HG02981 (cell line): Measurements from ENCODE around the gene TP53.

ENCODE experiments used
- ATAC-seq: cut with Tn5 transposase; IDR thresholded peaks from one replicate; pipeline ENCODE4 v1.9.1; 2021; ENCODE audit warnings: mild to moderate bottlenecking, moderate library complexity; ENCODE audit not compliant: unreplicated experiment

TP53 gene

GRCh38 chr17:7707446-7707845, 20.2 kb upstream of the TP53 start:
- ATAC-seq = no peak

GRCh38 chr17:7706631-7707354, 19.5 kb upstream of the TP53 start:
- ATAC-seq = no peak

GRCh38 chr17:7705269-7706255, 18.3 kb upstream of the TP53 start:
- ATAC-seq = no peak

GRCh38 chr17:7704601-7705268, 17.4 kb upstream of the TP53 start, which contains the start of gene EFNB3:
Gene EFNB3, plus strand, starts transcription at chr17:7705202. Its CDS starts 397 bp downstream, at chr17:7705599.
- ATAC-seq = no peak

GRCh38 chr17:7703584-7704479, 16.5 kb upstream of the TP53 start:
- ATAC-seq = no peak

GRCh38 chr17:7702776-7703175, 15.5 kb upstream of the TP53 start:
- ATAC-seq = no peak

GRCh38 chr17:7701681-7702080, 14.4 kb upstream of the TP53 start:
- ATAC-seq = no peak

GRCh38 chr17:7700510-7700909, 13.2 kb upstream of the TP53 start:
- no peak for ATAC-seq

- ATAC-seq = no peak
Observed at GRCh38 chr17:7697828-7698588, 10.7 kb upstream of the TP53 start.

GRCh38 chr17:7695586-7695985, 8.3 kb upstream of the TP53 start:
- no peak for ATAC-seq

- no peak for ATAC-seq
Observed at GRCh38 chr17:7688808-7689316, 1.6 kb upstream of the TP53 start.

GRCh38 chr17:7687908-7688807, 868 bp upstream of the TP53 start, which contains the start of gene WRAP53:
Gene WRAP53, plus strand, starts transcription at chr17:7688477. Its CDS starts 172 bp downstream, at chr17:7688649.
- peak; percentile 75 for ATAC-seq

GRCh38 chr17:7686222-7687071, 843 bp downstream of the TP53 start:
- peak; percentile 41 for ATAC-seq

GRCh38 chr17:7685533-7686221, 1.6 kb downstream of the TP53 start:
- ATAC-seq = peak; percentile 48

GRCh38 chr17:7684851-7685532, 2.3 kb downstream of the TP53 start:
- ATAC-seq = no peak
